ENCODE results near the gene CFAP54.

DNA sequence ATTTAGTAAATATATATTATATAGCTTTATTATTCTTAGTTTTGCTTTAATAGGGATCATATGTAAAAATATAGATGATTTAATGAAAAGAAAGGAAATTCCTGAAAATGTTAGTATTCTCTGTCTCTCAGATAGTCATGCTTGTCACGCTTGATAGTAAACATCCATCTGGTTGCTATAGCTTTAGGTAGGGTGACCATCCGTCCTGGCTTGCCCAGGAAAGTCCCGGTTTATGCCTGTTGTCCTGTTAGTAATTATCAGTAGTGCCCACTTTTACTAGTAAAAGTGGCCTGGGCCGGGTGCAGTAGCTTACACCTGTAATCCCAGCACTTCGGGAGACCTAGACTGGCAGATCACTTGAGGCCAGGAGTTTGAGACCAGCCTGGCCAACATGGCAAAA, 23.8 kb downstream of the CFAP54 start:
- TF ChIP-seq POLR2A (IDR thresholded peaks at IDR 0.05) = no peak
- TF ChIP-seq, protein P1, sequence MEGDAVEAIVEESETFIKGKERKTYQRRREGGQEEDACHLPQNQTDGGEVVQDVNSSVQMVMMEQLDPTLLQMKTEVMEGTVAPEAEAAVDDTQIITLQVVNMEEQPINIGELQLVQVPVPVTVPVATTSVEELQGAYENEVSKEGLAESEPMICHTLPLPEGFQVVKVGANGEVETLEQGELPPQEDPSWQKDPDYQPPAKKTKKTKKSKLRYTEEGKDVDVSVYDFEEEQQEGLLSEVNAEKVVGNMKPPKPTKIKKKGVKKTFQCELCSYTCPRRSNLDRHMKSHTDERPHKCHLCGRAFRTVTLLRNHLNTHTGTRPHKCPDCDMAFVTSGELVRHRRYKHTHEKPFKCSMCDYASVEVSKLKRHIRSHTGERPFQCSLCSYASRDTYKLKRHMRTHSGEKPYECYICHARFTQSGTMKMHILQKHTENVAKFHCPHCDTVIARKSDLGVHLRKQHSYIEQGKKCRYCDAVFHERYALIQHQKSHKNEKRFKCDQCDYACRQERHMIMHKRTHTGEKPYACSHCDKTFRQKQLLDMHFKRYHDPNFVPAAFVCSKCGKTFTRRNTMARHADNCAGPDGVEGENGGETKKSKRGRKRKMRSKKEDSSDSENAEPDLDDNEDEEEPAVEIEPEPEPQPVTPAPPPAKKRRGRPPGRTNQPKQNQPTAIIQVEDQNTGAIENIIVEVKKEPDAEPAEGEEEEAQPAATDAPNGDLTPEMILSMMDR (IDR thresholded peaks at IDR 0.05) = no peak
